Ascending aorta (tissue), 2 donors: ENCODE results near the gene NAA20. TPM values are rescaled to one million over a fixed set of nuclear protein-coding genes. Genes with fewer than 3 reads are reported as not detected.

ENCODE experiments used
- DNase-seq, 2 donors: peaks; one replicate each; pipeline ENCODE4 v3.0.0-alpha.2; 2019; ENCODE audit warnings: low spot score in 2 of 2
- H3K27ac ChIP-seq, 2 donors: fragments of 200-600 bp; sonication (generic); one replicate each; pipeline ENCODE4 v1.5.1; 2016 to 2017; ENCODE audit warnings: mild to moderate bottlenecking in 1 of 2
- H3K27me3 ChIP-seq: fragments of 200-600 bp; sonication (generic); one replicate; pipeline ENCODE4 v1.5.1; 2017
- H3K36me3 ChIP-seq, 2 donors: fragments of 200-600 bp; sonication (generic); one replicate each; pipeline ENCODE4 v1.5.1; 2016
- H3K4me1 ChIP-seq, 2 donors: fragments of 200-600 bp; sonication (generic); one replicate each; pipeline ENCODE4 v1.5.1; 2016 to 2017; ENCODE audit warnings: mild to moderate bottlenecking in 1 of 2
- H3K4me3 ChIP-seq, 2 donors: fragments of 200-600 bp; sonication (generic); one replicate each; pipeline ENCODE4 v1.5.1; 2016 to 2017; ENCODE audit warnings: mild to moderate bottlenecking in 1 of 2
- H3K9me3 ChIP-seq, 2 donors: fragments of 200-600 bp; sonication (generic); one replicate each; pipeline ENCODE4 v1.5.1; 2016
- intact Hi-C: fragments of 100-400 bp; cut with DNase I; formaldehyde crosslinking; loops from one replicate; pipeline ENCODE4 v1.15.1; 2023
- total RNA-seq: library from RNA; depleted of rRNA; stranded (reverse); fragments of >200 nt; gene quantifications from one replicate; pipeline ENCODE4 v1.1.0, GENCODE V29; 2016
- TF ChIP-seq, protein P1 (sequence below), 3 experiments: fragments of 200-600 bp in 2 of 3; fragments of 450-650 bp in 1 of 3; sonication (generic) in 2 of 3; IDR thresholded peaks; one replicate each; pipeline ENCODE4 v1.5.1; 2016 to 2019; ENCODE audit warnings: antibody characterized with exemption in 3 of 3, mild to moderate bottlenecking in 1 of 3, moderate library complexity in 1 of 3

The NAA20 gene
- total RNA-seq, 1 donor from 2014 or later: 2.7 TPM

DNA sequence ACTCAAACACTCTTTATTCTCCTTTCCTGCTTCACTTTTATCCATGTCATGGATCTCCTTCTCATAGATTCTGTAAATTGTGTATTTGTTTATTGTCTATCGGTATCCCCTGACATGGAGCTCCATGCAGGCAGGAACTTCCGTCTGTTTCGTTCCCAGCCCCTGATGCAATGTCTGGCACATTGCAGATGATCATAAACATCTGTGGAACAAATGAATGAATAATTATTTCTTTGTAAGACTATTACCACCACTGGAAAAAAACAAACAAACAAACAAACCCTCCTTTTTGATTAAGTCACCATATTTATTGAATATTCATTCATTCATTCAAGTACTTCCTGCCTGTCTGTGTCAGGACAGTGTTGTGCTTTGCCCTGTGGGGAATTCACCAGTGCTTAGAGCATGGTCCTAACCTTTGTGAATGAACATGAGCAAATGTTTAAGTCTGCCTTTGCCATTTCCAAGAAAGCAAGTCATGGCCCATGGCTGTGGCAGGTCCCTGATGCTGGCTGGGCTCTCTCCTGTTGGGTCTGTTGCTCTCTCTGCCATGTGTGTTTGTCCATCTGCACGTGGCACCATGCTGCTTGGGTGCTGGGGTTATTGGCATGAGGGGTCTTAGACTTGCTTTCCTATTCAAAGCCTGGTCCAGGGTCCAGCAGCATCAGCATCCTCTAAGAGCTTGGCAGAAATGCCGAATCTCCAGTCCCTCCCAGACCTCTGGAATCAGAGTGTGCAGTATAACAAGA lies 47.5 kb upstream of the NAA20 start:
- H3K36me3 ChIP-seq: peaks cover 7 to 52% of the 10 kb centered on the region in 2 donors
- H3K27ac ChIP-seq: peak overlapping the region in 1 of 2 donors; percentile 17
- intact Hi-C loops: no loop called here
- no peak for DNase-seq
- H3K9me3 ChIP-seq: no peaks in the 10 kb centered on the region
- peaks cover 14 to 17% of the 10 kb centered on the region in 2 donors for H3K4me1 ChIP-seq
- no peak overlapping the region for H3K4me3 ChIP-seq
- no peaks in the 10 kb centered on the region for H3K27me3 ChIP-seq
- TF ChIP-seq, protein P1, sequence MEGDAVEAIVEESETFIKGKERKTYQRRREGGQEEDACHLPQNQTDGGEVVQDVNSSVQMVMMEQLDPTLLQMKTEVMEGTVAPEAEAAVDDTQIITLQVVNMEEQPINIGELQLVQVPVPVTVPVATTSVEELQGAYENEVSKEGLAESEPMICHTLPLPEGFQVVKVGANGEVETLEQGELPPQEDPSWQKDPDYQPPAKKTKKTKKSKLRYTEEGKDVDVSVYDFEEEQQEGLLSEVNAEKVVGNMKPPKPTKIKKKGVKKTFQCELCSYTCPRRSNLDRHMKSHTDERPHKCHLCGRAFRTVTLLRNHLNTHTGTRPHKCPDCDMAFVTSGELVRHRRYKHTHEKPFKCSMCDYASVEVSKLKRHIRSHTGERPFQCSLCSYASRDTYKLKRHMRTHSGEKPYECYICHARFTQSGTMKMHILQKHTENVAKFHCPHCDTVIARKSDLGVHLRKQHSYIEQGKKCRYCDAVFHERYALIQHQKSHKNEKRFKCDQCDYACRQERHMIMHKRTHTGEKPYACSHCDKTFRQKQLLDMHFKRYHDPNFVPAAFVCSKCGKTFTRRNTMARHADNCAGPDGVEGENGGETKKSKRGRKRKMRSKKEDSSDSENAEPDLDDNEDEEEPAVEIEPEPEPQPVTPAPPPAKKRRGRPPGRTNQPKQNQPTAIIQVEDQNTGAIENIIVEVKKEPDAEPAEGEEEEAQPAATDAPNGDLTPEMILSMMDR (IDR thresholded peaks at IDR 0.05): no peak

GRCh38 chr20:19970256-19970765 lies 46.9 kb upstream of the NAA20 start:
- Histone ChIP-seq H3K4me1 (peaks cover 14 to 17% of the 10 kb centered on the region in 2 donors), H3K27me3 (no peaks in the 10 kb centered on the region), H3K27ac (peak overlapping the region in 1 of 2 donors; percentile 17), H3K36me3 (peaks cover 7 to 46% of the 10 kb centered on the region in 2 donors), H3K9me3 (no peaks in the 10 kb centered on the region), H3K4me3 (no peak overlapping the region)
- intact Hi-C loops: no loop called here
- TF ChIP-seq, protein P1 (IDR thresholded peaks at IDR 0.05): no peak
- no peak for DNase-seq

DNA sequence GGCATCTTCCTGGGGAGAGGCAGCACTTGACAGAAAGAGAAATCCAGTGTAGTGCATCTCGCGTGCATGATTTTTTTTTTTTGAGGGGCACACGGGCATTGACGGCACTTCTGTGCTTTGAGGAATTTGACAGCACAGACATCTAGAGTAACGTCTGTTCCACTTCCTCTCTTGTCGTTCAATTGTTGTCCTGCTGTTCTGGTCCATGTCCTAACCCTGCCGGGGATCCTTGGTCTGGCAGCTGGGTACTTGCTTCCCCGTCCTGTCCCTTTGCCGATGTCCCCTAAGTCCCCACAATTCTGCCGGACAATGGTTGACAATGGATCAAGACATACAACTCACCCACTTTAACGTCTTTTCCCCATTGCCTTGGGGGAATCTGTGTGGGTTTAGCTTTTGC lies 46.0 kb upstream of the NAA20 start:
- TF ChIP-seq, protein P1 (IDR thresholded peaks at IDR 0.05): no peak
- no peaks in the 10 kb centered on the region for H3K9me3 ChIP-seq
- H3K36me3 ChIP-seq: peaks cover 3 to 40% of the 10 kb centered on the region in 2 donors
- H3K27ac ChIP-seq: no peak overlapping the region
- DNase-seq: no peak
- H3K27me3 ChIP-seq: no peaks in the 10 kb centered on the region
- intact Hi-C loops: no loop called here
- no peak overlapping the region for H3K4me3 ChIP-seq
- peaks cover 14 to 17% of the 10 kb centered on the region in 2 donors for H3K4me1 ChIP-seq

- TF ChIP-seq, protein P1 (IDR thresholded peaks at IDR 0.05): no peak
- H3K4me1 ChIP-seq: peaks cover 23 to 38% of the 10 kb centered on the region in 2 donors
- intact Hi-C loops: loop anchor here (1.0 kb wide), 1 partner anchor 29 kb away; no protein-coding TSS in a partner anchor
These were observed 43.1 kb upstream of the NAA20 start for GRCh38 chr20:19973961-19974629.

GRCh38 chr20:19974630-19975435 lies 42.3 kb upstream of the NAA20 start:
- H3K4me1 ChIP-seq: peaks cover 23 to 46% of the 10 kb centered on the region in 2 donors
- H3K4me3 ChIP-seq: peak overlapping the region; percentile 60 to 69
- peak overlapping the region; percentile 90 for H3K27ac ChIP-seq
- intact Hi-C loops: loop anchor here (1.0 to 5.0 kb wide), 2 partner anchors 30 to 88 kb away; no protein-coding TSS in a partner anchor
- DNase-seq: peak; percentile 78 to 96
- H3K27me3 ChIP-seq: no peaks in the 10 kb centered on the region
- H3K9me3 ChIP-seq: no peaks in the 10 kb centered on the region
- H3K36me3 ChIP-seq: peaks cover 0 to 5% of the 10 kb centered on the region in 2 donors
- TF ChIP-seq, protein P1 (IDR thresholded peaks at IDR 0.05): no peak

More at GRCh38 chr20:19973961-19974629, 43.1 kb upstream of the NAA20 start:
- Histone ChIP-seq H3K27ac (peak overlapping the region; percentile 90), H3K4me3 (peak overlapping the region; percentile 60 to 69), H3K9me3 (no peaks in the 10 kb centered on the region), H3K27me3 (no peaks in the 10 kb centered on the region), H3K36me3 (peaks cover 0 to 12% of the 10 kb centered on the region in 2 donors)
- DNase-seq: peak; percentile 79 to 93
